Keratinocyte (primary cell): ENCODE measurements around the gene MET. TPM values are rescaled to one million over a fixed set of nuclear protein-coding genes. Genes with fewer than 3 reads are reported as not detected.

Source experiments
- DNase-seq: peaks from one replicate; pipeline ENCODE4 v3.0.0-alpha.2; 2011; ENCODE audit warnings: low read depth, missing footprints, low spot score
- FAIRE-seq: peaks from 2 replicates; lab custom pipeline; 2011; peaks lifted over from hg19 to GRCh38; lab: Jason Lieb, UNC
- H2AFZ ChIP-seq: 2 replicates; pipeline ENCODE4 v1.6.0; 2012; ENCODE audit warnings: low read length, control low read depth, inconsistent platforms; ENCODE audit not compliant: control insufficient read depth
- H3K27ac ChIP-seq: 2 replicates; pipeline ENCODE4 v1.5.1; 2011; ENCODE audit warnings: low read length; ENCODE audit not compliant: control insufficient read depth, insufficient read depth
- H3K27me3 ChIP-seq: 3 replicates; pipeline ENCODE4 v1.6.0; 2011; ENCODE audit warnings: low read length; ENCODE audit not compliant: control insufficient read depth, insufficient read depth; ENCODE audit errors: extremely low read depth
- H3K36me3 ChIP-seq, 2 experiments: 2 replicates in 1 of 2; 3 replicates in 1 of 2; pipeline ENCODE4 v1.5.1; 2011; ENCODE audit warnings: low read length in 2 of 2, mild to moderate bottlenecking in 1 of 2; ENCODE audit not compliant: control insufficient read depth in 2 of 2, insufficient read depth in 2 of 2; ENCODE audit errors: extremely low read depth in 1 of 2
- H3K4me1 ChIP-seq: 3 replicates; pipeline ENCODE4 v1.5.1; 2011; ENCODE audit warnings: low read length; ENCODE audit not compliant: control insufficient read depth, insufficient read depth; ENCODE audit errors: extremely low read depth
- H3K4me2 ChIP-seq: 3 replicates; pipeline ENCODE4 v1.6.0; 2011; ENCODE audit warnings: low read depth, low read length; ENCODE audit not compliant: control insufficient read depth, insufficient read depth; ENCODE audit errors: extremely low read depth
- H3K4me3 ChIP-seq, 3 experiments: fragments of 200-600 bp in 1 of 3; sonication (generic) in 1 of 3; 2 replicates in 2 of 3; 3 replicates in 1 of 3; pipeline ENCODE4 v1.5.1; 2011 to 2016; ENCODE audit warnings: low read length in 3 of 3, mild to moderate bottlenecking in 3 of 3, control low read depth in 2 of 3, inconsistent platforms in 1 of 3, low read depth in 1 of 3, mixed read lengths in 1 of 3, mixed run types in 1 of 3, moderate library complexity in 1 of 3; ENCODE audit not compliant: control insufficient read depth in 2 of 3, insufficient read depth in 2 of 3; ENCODE audit errors: extremely low read depth in 1 of 3
- H3K79me2 ChIP-seq: 2 replicates; pipeline ENCODE4 v1.6.0; 2012; ENCODE audit warnings: low read length; ENCODE audit not compliant: control insufficient read depth, insufficient read depth
- H3K9ac ChIP-seq: 3 replicates; pipeline ENCODE4 v1.6.0; 2011; ENCODE audit warnings: low read length; ENCODE audit not compliant: control insufficient read depth, insufficient read depth; ENCODE audit errors: extremely low read depth
- H3K9me1 ChIP-seq: 3 replicates; pipeline ENCODE4 v1.6.0; 2011; ENCODE audit warnings: low read length; ENCODE audit not compliant: control insufficient read depth, insufficient read depth; ENCODE audit errors: extremely low read depth
- H3K9me3 ChIP-seq: 2 replicates; pipeline ENCODE4 v1.5.1; 2012; ENCODE audit warnings: low read depth, low read length; ENCODE audit not compliant: control insufficient read depth
- H4K20me1 ChIP-seq: 3 replicates; pipeline ENCODE4 v1.6.0; 2011; ENCODE audit warnings: low read length; ENCODE audit not compliant: control insufficient read depth, insufficient read depth; ENCODE audit errors: extremely low read depth
- CTCF ChIP-seq, 3 experiments: IDR thresholded peaks in 1 of 3; conservative IDR thresholded peaks in 1 of 3; optimal IDR thresholded peaks in 1 of 3; 2 replicates in 2 of 3; 3 replicates in 1 of 3; pipeline versions ENCODE3 to v1.5.1; 2011; ENCODE audit warnings: low read length in 3 of 3, mild to moderate bottlenecking in 3 of 3, moderate library complexity in 2 of 3, control low read depth in 1 of 3, inconsistent platforms in 1 of 3; ENCODE audit not compliant: insufficient read depth in 2 of 3; ENCODE audit errors: extremely low read depth in 1 of 3
- EZH2 ChIP-seq: IDR thresholded peaks from one replicate; pipeline ENCODE4 v1.6.1; 2012; ENCODE audit warnings: inconsistent platforms, mild to moderate bottlenecking, low read length, moderate library complexity
- dilution Hi-C: fragments of 300-500 bp; cut with MboI; formaldehyde crosslinking; loops from one replicate; pipeline ENCODE4 v1.7.0; 2020; ENCODE audit warnings: low sequenced_read_pairs; ENCODE audit not compliant: extremely low pct_ligation_motif_present
- polyA minus RNA-seq, 3 experiments: library from RNA; depleted of rRNA, polyadenylated mRNA; stranded (reverse); fragments of >200 nt; gene quantifications; 1 replicate in 1 of 3; 2 replicates in 1 of 3; 3 replicates in 1 of 3; pipeline ENCODE4 v1.2.3, GENCODE V29; 2011
- polyA plus RNA-seq, 5 experiments: library from polyadenylated mRNA; depleted of rRNA in 3 of 5; stranded (reverse) in 3 of 5; stranded (forward) in 1 of 5; unstranded in 1 of 5; fragments of >200 nt; gene quantifications; 1 replicate in 1 of 5; 2 replicates in 3 of 5; 3 replicates in 1 of 5; pipeline versions ENCODE4 v1.2.1 to v1.2.3, GENCODE V29; 2011 to 2012; ENCODE audit warnings: missing spikeins in 2 of 5, low read depth in 1 of 5, low replicate concordance in 1 of 5

MET gene
- polyA plus RNA-seq (99.8 to 119 TPM (median 117 TPM) in 3 replicates), polyA minus RNA-seq (224 to 424 TPM (median 361 TPM) in 3 replicates)
- polyA plus RNA-seq (2011; ENCODE audit: low read depth) = 34.1 TPM
- 24.7 and 50.5 TPM in 2 replicates for polyA plus RNA-seq (2011; cell fraction: cytosol; rRNA removed)
- 132 and 150 TPM in 2 replicates for polyA plus RNA-seq (2011; cell fraction: nucleus; rRNA removed)
- polyA plus RNA-seq (2012; ENCODE audit: low replicate concordance) = 32.0 and 81.0 TPM in 2 replicates
- polyA minus RNA-seq (2011; cell fraction: cytosol; rRNA and poly(A)+ RNA removed) = 122 TPM
- 390 and 658 TPM in 2 replicates for polyA minus RNA-seq (2011; cell fraction: nucleus; rRNA and poly(A)+ RNA removed)

- H2AFZ ChIP-seq = peak within 1 kb of the TSS; percentile 45
- peaks cover 47% of the 10 kb centered on the region for H3K79me2 ChIP-seq
- no peaks in the 10 kb centered on the region for H3K27me3 ChIP-seq
- peaks cover 30% of the 10 kb centered on the region for H3K4me1 ChIP-seq
- dilution Hi-C loops = no loop called here
- H3K9me1 ChIP-seq = no peaks in the 10 kb centered on the region
- DNase-seq = no peak
- FAIRE-seq = no peak
- peak within 1 kb of the TSS; percentile 99 for H3K27ac ChIP-seq
- peaks cover 0 to 3% of the 10 kb centered on the region in 2 experiments for H3K36me3 ChIP-seq
- H4K20me1 ChIP-seq = no peaks in the 10 kb centered on the region
- no peaks in the 10 kb centered on the region for H3K9me3 ChIP-seq
- peak within 1 kb of the TSS; percentile 94 to 97 (median 96) for H3K4me3 ChIP-seq
- peak within 1 kb of the TSS; percentile 81 for H3K4me2 ChIP-seq
- H3K9ac ChIP-seq = peak within 1 kb of the TSS; percentile 100
- TF ChIP-seq CTCF (optimal IDR thresholded peaks at IDR 0.05 in 1 of 3, IDR thresholded peaks at IDR 0.05 in 1 of 3, conservative IDR thresholded peaks at IDR 0.05 in 1 of 3; ENCODE audit: extremely low read depth in 1 of 3, insufficient read depth in 2 of 3, low read length in 3 of 3) (peak; percentile 57 to 85 (median 77)), EZH2 (no peak)
Measured at GRCh38 chr7:116671681-116672595, at the start of gene MET. Gene MET, plus strand, starts transcription at chr7:116672196. Its CDS starts 26,889 bp downstream, at chr7:116699085.

GRCh38 chr7:116626886-116627285 is 45.1 kb upstream of the MET start:
- dilution Hi-C loops = no loop called here
- TF ChIP-seq EZH2 (no peak), CTCF (optimal IDR thresholded peaks at IDR 0.05 in 1 of 3, IDR thresholded peaks at IDR 0.05 in 1 of 3, conservative IDR thresholded peaks at IDR 0.05 in 1 of 3; ENCODE audit: extremely low read depth in 1 of 3, insufficient read depth in 2 of 3, low read length in 3 of 3) (no peak)

More at GRCh38 chr7:116626886-116627285, 45.1 kb upstream of the MET start:
- H2AFZ ChIP-seq = no peak overlapping the region
- H4K20me1 ChIP-seq = no peaks in the 10 kb centered on the region
- H3K4me1 ChIP-seq = peaks cover 38% of the 10 kb centered on the region
- no peaks in the 10 kb centered on the region for H3K9me1 ChIP-seq
- DNase-seq = no peak
- no peak overlapping the region for H3K9ac ChIP-seq
- H3K36me3 ChIP-seq = no peaks in the 10 kb centered on the region
- H3K9me3 ChIP-seq = no peaks in the 10 kb centered on the region
- no peak overlapping the region for H3K4me3 ChIP-seq
- no peak overlapping the region for H3K27ac ChIP-seq
- no peak overlapping the region for H3K4me2 ChIP-seq
- no peaks in the 10 kb centered on the region for H3K27me3 ChIP-seq
- no peak for FAIRE-seq
- no peaks in the 10 kb centered on the region for H3K79me2 ChIP-seq
